ENCODE data around the gene FGF3. TPM values are rescaled to one million over a fixed set of nuclear protein-coding genes. Genes with fewer than 3 reads are reported as not detected.

FGF3 gene
- total and polyA plus RNA-seq, 4 experiments from 2014 or later: not detected

Other genes starting within 250 kb of the FGF3 start
- gene CCND1, start 178.3 kb downstream of the FGF3 start, total RNA-seq: 1 to 10 TPM; 1.6 to 1.7 TPM
- 1 to 10 TPM in 1 of 2 donors, under 1 TPM in 1; 1.00 to 1.8 TPM for gene CCND1, start 178.3 kb downstream of the FGF3 start, polyA plus RNA-seq
- gene LTO1, start 144.1 kb downstream of the FGF3 start, total RNA-seq: 10 to 100 TPM; 60.2 to 63.0 TPM
- gene LTO1, start 144.1 kb downstream of the FGF3 start, polyA plus RNA-seq: 10 to 100 TPM; 13.3 to 18.7 TPM
- gene FGF19, start 115.4 kb downstream of the FGF3 start, total RNA-seq: not detected
- not detected for gene FGF19, start 115.4 kb downstream of the FGF3 start, polyA plus RNA-seq
- gene FGF4, start 44.1 kb downstream of the FGF3 start, total RNA-seq: not detected
- not detected for gene FGF4, start 44.1 kb downstream of the FGF3 start, polyA plus RNA-seq

Data from CD4-positive, alpha-beta memory T cell (primary cell).